Measurements from ENCODE around the gene GOLGA6L2.

DNA sequence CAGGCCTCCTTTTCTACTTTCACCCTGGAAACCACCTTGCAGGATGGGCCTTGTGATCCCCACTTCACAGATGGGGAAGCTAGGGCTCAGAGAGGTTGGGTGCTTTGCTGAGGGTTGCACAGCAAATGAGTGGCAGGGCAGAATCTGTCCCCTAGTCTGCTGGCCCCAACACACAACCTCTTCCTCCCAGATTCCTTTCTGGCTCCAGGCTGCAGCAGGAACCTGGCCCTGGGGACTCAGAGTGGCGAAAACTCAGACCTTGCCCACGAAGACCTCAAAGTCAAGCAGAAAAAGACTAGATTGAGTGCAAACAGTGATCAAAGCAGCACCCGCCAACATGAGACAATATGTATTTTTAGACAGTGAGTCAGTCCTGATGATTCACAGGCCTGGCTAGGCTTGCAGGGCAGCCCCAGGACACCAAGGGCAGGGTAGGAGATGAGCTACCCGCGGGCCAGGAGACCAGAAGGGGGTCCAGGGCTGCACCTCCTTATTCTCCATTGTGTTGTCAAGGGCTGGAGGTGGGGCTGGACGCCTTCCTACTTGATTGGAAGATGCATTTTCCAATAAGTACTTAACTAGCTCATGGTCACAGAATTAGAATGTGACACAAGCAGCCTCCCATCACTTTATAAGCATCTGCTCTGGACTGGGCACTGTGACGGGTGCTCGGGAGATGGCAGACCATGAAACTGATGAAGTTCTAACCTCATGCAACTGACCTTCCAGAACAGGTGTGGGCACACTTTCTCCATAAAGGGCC is 23.9 kb downstream of the GOLGA6L2 start:
- TF ChIP-seq EZH2 (IDR thresholded peaks at IDR 0.05; ENCODE audit: borderline replicate concordance, low read depth, low read length, severe bottlenecking), result no peak
- TF ChIP-seq, protein P1, sequence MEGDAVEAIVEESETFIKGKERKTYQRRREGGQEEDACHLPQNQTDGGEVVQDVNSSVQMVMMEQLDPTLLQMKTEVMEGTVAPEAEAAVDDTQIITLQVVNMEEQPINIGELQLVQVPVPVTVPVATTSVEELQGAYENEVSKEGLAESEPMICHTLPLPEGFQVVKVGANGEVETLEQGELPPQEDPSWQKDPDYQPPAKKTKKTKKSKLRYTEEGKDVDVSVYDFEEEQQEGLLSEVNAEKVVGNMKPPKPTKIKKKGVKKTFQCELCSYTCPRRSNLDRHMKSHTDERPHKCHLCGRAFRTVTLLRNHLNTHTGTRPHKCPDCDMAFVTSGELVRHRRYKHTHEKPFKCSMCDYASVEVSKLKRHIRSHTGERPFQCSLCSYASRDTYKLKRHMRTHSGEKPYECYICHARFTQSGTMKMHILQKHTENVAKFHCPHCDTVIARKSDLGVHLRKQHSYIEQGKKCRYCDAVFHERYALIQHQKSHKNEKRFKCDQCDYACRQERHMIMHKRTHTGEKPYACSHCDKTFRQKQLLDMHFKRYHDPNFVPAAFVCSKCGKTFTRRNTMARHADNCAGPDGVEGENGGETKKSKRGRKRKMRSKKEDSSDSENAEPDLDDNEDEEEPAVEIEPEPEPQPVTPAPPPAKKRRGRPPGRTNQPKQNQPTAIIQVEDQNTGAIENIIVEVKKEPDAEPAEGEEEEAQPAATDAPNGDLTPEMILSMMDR (IDR thresholded peaks at IDR 0.05; ENCODE audit: borderline replicate concordance, extremely low read depth, low read length, poor library complexity, severe bottlenecking), result no peak

Data from DND-41 (cell line).